ENCODE measurements around the gene ANO2.

ANO2 gene

GRCh38 chr12:5623411-5623810 lies 321.6 kb downstream of the ANO2 start:
- ATAC-seq: no peak
- TF ChIP-seq SNAI2 (CRISPR knock-in tag; IDR thresholded peaks at IDR 0.05): no peak
- TF ChIP-seq ZNF70 (CRISPR knock-in tag; IDR thresholded peaks at IDR 0.05): no peak
- TF ChIP-seq, protein P1, sequence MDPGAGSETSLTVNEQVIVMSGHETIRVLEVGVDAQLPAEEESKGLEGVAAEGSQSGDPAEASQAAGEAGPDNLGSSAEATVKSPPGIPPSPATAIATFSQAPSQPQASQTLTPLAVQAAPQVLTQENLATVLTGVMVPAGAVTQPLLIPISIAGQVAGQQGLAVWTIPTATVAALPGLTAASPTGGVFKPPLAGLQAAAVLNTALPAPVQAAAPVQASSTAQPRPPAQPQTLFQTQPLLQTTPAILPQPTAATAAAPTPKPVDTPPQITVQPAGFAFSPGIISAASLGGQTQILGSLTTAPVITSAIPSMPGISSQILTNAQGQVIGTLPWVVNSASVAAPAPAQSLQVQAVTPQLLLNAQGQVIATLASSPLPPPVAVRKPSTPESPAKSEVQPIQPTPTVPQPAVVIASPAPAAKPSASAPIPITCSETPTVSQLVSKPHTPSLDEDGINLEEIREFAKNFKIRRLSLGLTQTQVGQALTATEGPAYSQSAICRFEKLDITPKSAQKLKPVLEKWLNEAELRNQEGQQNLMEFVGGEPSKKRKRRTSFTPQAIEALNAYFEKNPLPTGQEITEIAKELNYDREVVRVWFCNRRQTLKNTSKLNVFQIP (CRISPR knock-in tag; IDR thresholded peaks at IDR 0.05; ENCODE audit: borderline replicate concordance, low read depth): no peak
- TF ChIP-seq, protein P2, sequence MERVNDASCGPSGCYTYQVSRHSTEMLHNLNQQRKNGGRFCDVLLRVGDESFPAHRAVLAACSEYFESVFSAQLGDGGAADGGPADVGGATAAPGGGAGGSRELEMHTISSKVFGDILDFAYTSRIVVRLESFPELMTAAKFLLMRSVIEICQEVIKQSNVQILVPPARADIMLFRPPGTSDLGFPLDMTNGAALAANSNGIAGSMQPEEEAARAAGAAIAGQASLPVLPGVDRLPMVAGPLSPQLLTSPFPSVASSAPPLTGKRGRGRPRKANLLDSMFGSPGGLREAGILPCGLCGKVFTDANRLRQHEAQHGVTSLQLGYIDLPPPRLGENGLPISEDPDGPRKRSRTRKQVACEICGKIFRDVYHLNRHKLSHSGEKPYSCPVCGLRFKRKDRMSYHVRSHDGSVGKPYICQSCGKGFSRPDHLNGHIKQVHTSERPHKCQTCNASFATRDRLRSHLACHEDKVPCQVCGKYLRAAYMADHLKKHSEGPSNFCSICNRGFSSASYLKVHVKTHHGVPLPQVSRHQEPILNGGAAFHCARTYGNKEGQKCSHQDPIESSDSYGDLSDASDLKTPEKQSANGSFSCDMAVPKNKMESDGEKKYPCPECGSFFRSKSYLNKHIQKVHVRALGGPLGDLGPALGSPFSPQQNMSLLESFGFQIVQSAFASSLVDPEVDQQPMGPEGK (CRISPR knock-in tag; IDR thresholded peaks at IDR 0.05; ENCODE audit: borderline replicate concordance): no peak
- TF ChIP-seq ESRRG (CRISPR knock-in tag; IDR thresholded peaks at IDR 0.05): no peak
- TF ChIP-seq ZFP3 (CRISPR knock-in tag; IDR thresholded peaks at IDR 0.05): no peak
- no peak for TF ChIP-seq ARNTL (CRISPR knock-in tag; IDR thresholded peaks at IDR 0.05; ENCODE audit: borderline replicate concordance, low read depth)
- no peak for TF ChIP-seq ZFP30 (CRISPR knock-in tag; IDR thresholded peaks at IDR 0.05)
- TF ChIP-seq PPARA (CRISPR knock-in tag; IDR thresholded peaks at IDR 0.05; ENCODE audit: borderline replicate concordance): no peak
- TF ChIP-seq GLIS3 (CRISPR knock-in tag; IDR thresholded peaks at IDR 0.05): no peak
- no peak for TF ChIP-seq ISL1 (CRISPR knock-in tag; IDR thresholded peaks at IDR 0.05)
- TF ChIP-seq TCF4 (CRISPR knock-in tag; IDR thresholded peaks at IDR 0.05; ENCODE audit: borderline replicate concordance): no peak
- TF ChIP-seq, protein P3, sequence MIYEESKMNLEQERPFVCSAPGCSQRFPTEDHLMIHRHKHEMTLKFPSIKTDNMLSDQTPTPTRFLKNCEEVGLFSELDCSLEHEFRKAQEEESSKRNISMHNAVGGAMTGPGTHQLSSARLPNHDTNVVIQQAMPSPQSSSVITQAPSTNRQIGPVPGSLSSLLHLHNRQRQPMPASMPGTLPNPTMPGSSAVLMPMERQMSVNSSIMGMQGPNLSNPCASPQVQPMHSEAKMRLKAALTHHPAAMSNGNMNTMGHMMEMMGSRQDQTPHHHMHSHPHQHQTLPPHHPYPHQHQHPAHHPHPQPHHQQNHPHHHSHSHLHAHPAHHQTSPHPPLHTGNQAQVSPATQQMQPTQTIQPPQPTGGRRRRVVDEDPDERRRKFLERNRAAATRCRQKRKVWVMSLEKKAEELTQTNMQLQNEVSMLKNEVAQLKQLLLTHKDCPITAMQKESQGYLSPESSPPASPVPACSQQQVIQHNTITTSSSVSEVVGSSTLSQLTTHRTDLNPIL (CRISPR knock-in tag; IDR thresholded peaks at IDR 0.05; ENCODE audit: low read depth): no peak
- TF ChIP-seq OSR1 (CRISPR knock-in tag; IDR thresholded peaks at IDR 0.05): no peak
- no peak for TF ChIP-seq ZC3H10 (CRISPR knock-in tag; IDR thresholded peaks at IDR 0.05)
- no peak for TF ChIP-seq TSHZ2 (CRISPR knock-in tag; IDR thresholded peaks at IDR 0.05)
- TF ChIP-seq ZNF565 (CRISPR knock-in tag; conservative IDR thresholded peaks at IDR 0.05; ENCODE audit: low read depth): no peak

GRCh38 chr12:5622280-5622679 lies 322.8 kb downstream of the ANO2 start:
- TF ChIP-seq ZNF70 (CRISPR knock-in tag; IDR thresholded peaks at IDR 0.05) (no peak), TCF4 (CRISPR knock-in tag; IDR thresholded peaks at IDR 0.05; ENCODE audit: borderline replicate concordance) (no peak), ARNTL (CRISPR knock-in tag; IDR thresholded peaks at IDR 0.05; ENCODE audit: borderline replicate concordance, low read depth) (no peak), ZNF565 (CRISPR knock-in tag; conservative IDR thresholded peaks at IDR 0.05; ENCODE audit: low read depth) (no peak), CSDC2 (CRISPR knock-in tag; IDR thresholded peaks at IDR 0.05) (no peak)
- no peak for ATAC-seq

DNA sequence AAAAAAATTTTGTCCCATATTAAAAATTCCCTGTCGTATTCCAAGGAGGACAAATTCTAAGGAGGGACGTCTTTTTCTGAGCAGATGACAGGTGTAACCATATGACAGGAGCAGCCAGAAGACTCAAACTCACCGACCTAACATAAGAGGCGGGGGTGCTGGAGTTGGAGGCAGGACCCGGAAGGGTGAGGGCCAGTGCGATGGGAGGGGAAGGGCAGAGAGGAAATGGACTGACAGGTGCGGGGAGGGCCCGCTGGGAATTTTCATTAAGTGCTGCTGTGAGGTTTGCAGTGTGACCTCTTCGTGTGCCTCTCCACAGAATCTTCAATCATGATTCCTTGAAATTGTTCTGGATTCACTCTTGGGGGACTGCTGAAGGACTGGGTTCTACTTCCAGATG lies 323.7 kb downstream of the ANO2 start:
- ATAC-seq: no peak
- TF ChIP-seq TSHZ2 (CRISPR knock-in tag; IDR thresholded peaks at IDR 0.05): no peak
- no peak for TF ChIP-seq ZFP30 (CRISPR knock-in tag; IDR thresholded peaks at IDR 0.05)
- no peak for TF ChIP-seq PPARA (CRISPR knock-in tag; IDR thresholded peaks at IDR 0.05; ENCODE audit: borderline replicate concordance)
- no peak for TF ChIP-seq ZNF565 (CRISPR knock-in tag; conservative IDR thresholded peaks at IDR 0.05; ENCODE audit: low read depth)
- TF ChIP-seq ZNF8 (CRISPR knock-in tag; IDR thresholded peaks at IDR 0.05): no peak
- no peak for TF ChIP-seq ZNF70 (CRISPR knock-in tag; IDR thresholded peaks at IDR 0.05)
- TF ChIP-seq GLIS3 (CRISPR knock-in tag; IDR thresholded peaks at IDR 0.05): no peak
- TF ChIP-seq ZC3H10 (CRISPR knock-in tag; IDR thresholded peaks at IDR 0.05): no peak
- TF ChIP-seq ARNTL (CRISPR knock-in tag; IDR thresholded peaks at IDR 0.05; ENCODE audit: borderline replicate concordance, low read depth): no peak
- no peak for TF ChIP-seq ZFP3 (CRISPR knock-in tag; IDR thresholded peaks at IDR 0.05)
- TF ChIP-seq, protein P4, sequence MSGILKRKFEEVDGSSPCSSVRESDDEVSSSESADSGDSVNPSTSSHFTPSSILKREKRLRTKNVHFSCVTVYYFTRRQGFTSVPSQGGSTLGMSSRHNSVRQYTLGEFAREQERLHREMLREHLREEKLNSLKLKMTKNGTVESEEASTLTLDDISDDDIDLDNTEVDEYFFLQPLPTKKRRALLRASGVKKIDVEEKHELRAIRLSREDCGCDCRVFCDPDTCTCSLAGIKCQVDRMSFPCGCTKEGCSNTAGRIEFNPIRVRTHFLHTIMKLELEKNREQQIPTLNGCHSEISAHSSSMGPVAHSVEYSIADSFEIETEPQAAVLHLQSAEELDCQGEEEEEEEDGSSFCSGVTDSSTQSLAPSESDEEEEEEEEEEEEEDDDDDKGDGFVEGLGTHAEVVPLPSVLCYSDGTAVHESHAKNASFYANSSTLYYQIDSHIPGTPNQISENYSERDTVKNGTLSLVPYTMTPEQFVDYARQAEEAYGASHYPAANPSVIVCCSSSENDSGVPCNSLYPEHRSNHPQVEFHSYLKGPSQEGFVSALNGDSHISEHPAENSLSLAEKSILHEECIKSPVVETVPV (CRISPR knock-in tag; IDR thresholded peaks at IDR 0.05): no peak
- TF ChIP-seq ESRRG (CRISPR knock-in tag; IDR thresholded peaks at IDR 0.05): no peak
- TF ChIP-seq ISL1 (CRISPR knock-in tag; IDR thresholded peaks at IDR 0.05): no peak

All from SK-N-SH treated with all-trans-retinoic acid at 6 μM for 48 hours (cell line).